ENCODE measurements around the gene CA4.

DNA sequence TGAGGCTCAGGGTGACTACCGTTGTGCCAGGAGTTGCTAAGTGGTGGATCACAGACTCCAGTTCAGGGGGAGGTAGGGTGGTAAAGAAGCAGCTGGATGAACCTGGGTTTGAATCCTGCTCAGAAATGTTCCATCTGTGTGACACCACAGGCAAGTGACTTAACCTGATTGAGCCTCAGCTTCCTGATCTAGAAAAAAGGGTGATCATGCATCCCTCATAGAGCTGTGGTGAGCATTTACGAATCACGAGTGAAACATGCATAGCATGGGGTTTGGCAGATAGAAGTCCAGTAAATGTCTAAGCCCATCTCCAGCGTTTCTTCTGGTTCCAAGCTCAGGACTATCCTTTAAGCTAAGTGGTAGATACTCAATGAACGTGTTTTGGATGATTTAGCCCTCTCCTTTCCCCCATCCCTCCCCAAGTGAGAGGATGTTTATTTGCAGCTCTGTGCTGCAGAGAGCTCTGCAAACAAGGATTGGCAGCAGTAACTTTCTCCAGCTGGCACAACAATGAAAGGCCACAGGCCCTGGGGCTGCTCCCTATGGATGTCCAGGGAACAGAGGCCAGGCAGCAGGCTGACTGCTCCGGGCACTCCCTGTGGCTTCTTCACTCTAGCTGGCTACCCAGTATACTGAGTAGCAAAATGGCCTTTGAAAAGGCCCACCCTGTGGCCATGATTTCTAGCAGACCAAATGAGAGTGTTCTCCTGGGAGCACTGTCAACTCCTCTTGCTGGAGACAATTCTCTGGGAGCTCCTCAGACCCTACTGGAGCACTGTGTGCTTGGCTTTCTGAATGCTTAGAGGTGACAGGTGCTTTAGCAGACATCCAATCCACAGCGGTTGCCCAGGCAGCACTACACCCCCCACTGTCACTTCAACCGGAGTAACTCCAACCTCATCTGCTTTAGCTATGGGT, 21.3 kb downstream of the CA4 start:
- TF ChIP-seq FOXK2 (IDR thresholded peaks at IDR 0.05) (no peak), SP1 (IDR thresholded peaks at IDR 0.05) (no peak), BHLHE40 (IDR thresholded peaks at IDR 0.05; ENCODE audit: borderline replicate concordance) (no peak), LEF1 (IDR thresholded peaks at IDR 0.05; ENCODE audit: borderline replicate concordance) (no peak), CTBP1 (IDR thresholded peaks at IDR 0.05; ENCODE audit: borderline replicate concordance) (no peak), FOXA1 (IDR thresholded peaks at IDR 0.05) (no peak), ARNT (IDR thresholded peaks at IDR 0.05) (no peak), TARDBP (IDR thresholded peaks at IDR 0.05) (no peak), FOXM1 (IDR thresholded peaks at IDR 0.05; ENCODE audit: borderline replicate concordance) (no peak), L3MBTL2 (conservative IDR thresholded peaks at IDR 0.05) (no peak), NFRKB (IDR thresholded peaks at IDR 0.05) (no peak)
